Vagina (tissue), 2 donors: ENCODE data around the gene GHSR. TPM values are rescaled to one million over a fixed set of nuclear protein-coding genes. Genes with fewer than 3 reads are reported as not detected.

Source experiments
- DNase-seq, 2 donors: peaks; one replicate each; pipeline ENCODE4 v3.0.0-alpha.2; 2017; ENCODE audit errors: extremely low spot score in 2 of 2
- H3K27ac ChIP-seq: fragments of 200-600 bp; sonication (generic); one replicate; pipeline ENCODE4 v1.5.1; 2019
- H3K27me3 ChIP-seq: fragments of 200-600 bp; sonication (generic); one replicate; pipeline ENCODE4 v1.5.1; 2019
- H3K36me3 ChIP-seq, 2 donors: fragments of 200-600 bp; sonication (generic); one replicate each; pipeline ENCODE4 v1.5.1; 2017 to 2019
- H3K4me1 ChIP-seq: fragments of 200-600 bp; sonication (generic); one replicate; pipeline ENCODE4 v1.5.1; 2019
- H3K4me3 ChIP-seq, 2 donors: fragments of 200-600 bp; sonication (generic); 1 replicate in 1 of 2; 2 replicates in 1 of 2; pipeline ENCODE4 v1.5.1; 2016 to 2019
- H3K9me3 ChIP-seq: fragments of 200-600 bp; sonication (generic); one replicate; pipeline ENCODE4 v1.5.1; 2019
- CTCF ChIP-seq, 3 experiments: fragments of 450-650 bp in 2 of 3; fragments of 200-600 bp in 1 of 3; sonication (generic) in 1 of 3; IDR thresholded peaks; one replicate each; pipeline ENCODE4 v1.5.1; 2017 to 2019; ENCODE audit warnings: antibody characterized with exemption in 3 of 3, mild to moderate bottlenecking in 2 of 3, moderate library complexity in 2 of 3
- POLR2A ChIP-seq, 2 donors: fragments of 450-650 bp; IDR thresholded peaks; one replicate each; pipeline ENCODE4 v1.6.1; 2017; ENCODE audit warnings: antibody characterized with exemption in 2 of 2, mild to moderate bottlenecking in 2 of 2, moderate library complexity in 2 of 2
- POLR2AphosphoS5 ChIP-seq, 2 donors: sonication (generic); formaldehyde crosslinking; IDR thresholded peaks; one replicate each; pipeline ENCODE4 v1.9.0; 2017; ENCODE audit warnings: antibody characterized with exemption in 2 of 2, mild to moderate bottlenecking in 2 of 2, low read depth in 1 of 2; ENCODE audit not compliant: insufficient read depth in 1 of 2
- intact Hi-C: fragments of 100-400 bp; cut with DNase I; formaldehyde crosslinking; loops from one replicate; pipeline ENCODE4 v1.15.1; 2023
- total RNA-seq: library from RNA; depleted of rRNA; stranded (reverse); fragments of >200 nt; gene quantifications from one replicate; pipeline ENCODE4 v1.2.3, GENCODE V29; 2016

Gene GHSR
- total RNA-seq, 1 donor from 2014 or later, result not detected

GRCh38 chr3:172402090-172402489, 46.2 kb downstream of the GHSR start:
- H3K36me3 ChIP-seq, result peaks cover 0 to 12% of the 10 kb centered on the region in 2 donors
- DNase-seq, result no peak
- H3K27ac ChIP-seq, result no peak overlapping the region
- H3K9me3 ChIP-seq, result no peaks in the 10 kb centered on the region
- no peaks in the 10 kb centered on the region for H3K27me3 ChIP-seq
- H3K4me3 ChIP-seq, result no peak overlapping the region
- no peaks in the 10 kb centered on the region for H3K4me1 ChIP-seq
- no peak for TF ChIP-seq CTCF (IDR thresholded peaks at IDR 0.05)
- no peak for TF ChIP-seq POLR2AphosphoS5 (IDR thresholded peaks at IDR 0.05; ENCODE audit: insufficient read depth in 1 of 2, low read depth in 1 of 2)
- no peak for TF ChIP-seq POLR2A (IDR thresholded peaks at IDR 0.05)
- intact Hi-C loops, result no loop called here

- no peak overlapping the region for H3K4me3 ChIP-seq
- no peaks in the 10 kb centered on the region for H3K9me3 ChIP-seq
- intact Hi-C loops, result no loop called here
- no peaks in the 10 kb centered on the region for H3K4me1 ChIP-seq
- H3K27ac ChIP-seq, result no peak overlapping the region
- no peak for DNase-seq
- TF ChIP-seq POLR2A (IDR thresholded peaks at IDR 0.05), result no peak
- no peak for TF ChIP-seq POLR2AphosphoS5 (IDR thresholded peaks at IDR 0.05; ENCODE audit: insufficient read depth in 1 of 2, low read depth in 1 of 2)
- no peak for TF ChIP-seq CTCF (IDR thresholded peaks at IDR 0.05)
- H3K27me3 ChIP-seq, result no peaks in the 10 kb centered on the region
- peaks cover 0 to 12% of the 10 kb centered on the region in 2 donors for H3K36me3 ChIP-seq
These were observed 49.8 kb downstream of the GHSR start for GRCh38 chr3:172398484-172398883.

GRCh38 chr3:172397716-172398405, 50.4 kb downstream of the GHSR start:
- H3K4me3 ChIP-seq, result no peak overlapping the region
- H3K27ac ChIP-seq, result no peak overlapping the region
- intact Hi-C loops, result no loop called here
- DNase-seq, result no peak
- no peaks in the 10 kb centered on the region for H3K4me1 ChIP-seq
- H3K36me3 ChIP-seq, result peaks cover 0 to 12% of the 10 kb centered on the region in 2 donors
- no peak for TF ChIP-seq POLR2AphosphoS5 (IDR thresholded peaks at IDR 0.05; ENCODE audit: insufficient read depth in 1 of 2, low read depth in 1 of 2)
- TF ChIP-seq POLR2A (IDR thresholded peaks at IDR 0.05), result no peak
- TF ChIP-seq CTCF (IDR thresholded peaks at IDR 0.05), result no peak
- no peaks in the 10 kb centered on the region for H3K9me3 ChIP-seq
- no peaks in the 10 kb centered on the region for H3K27me3 ChIP-seq

GRCh38 chr3:172396400-172396799, 51.9 kb downstream of the GHSR start:
- Histone ChIP-seq H3K4me3 (no peak overlapping the region), H3K9me3 (no peaks in the 10 kb centered on the region), H3K27me3 (no peaks in the 10 kb centered on the region), H3K36me3 (peaks cover 0 to 12% of the 10 kb centered on the region in 2 donors), H3K27ac (no peak overlapping the region), H3K4me1 (no peaks in the 10 kb centered on the region)
- TF ChIP-seq POLR2AphosphoS5 (IDR thresholded peaks at IDR 0.05; ENCODE audit: insufficient read depth in 1 of 2, low read depth in 1 of 2) (no peak), CTCF (IDR thresholded peaks at IDR 0.05) (no peak), POLR2A (IDR thresholded peaks at IDR 0.05) (no peak)
- DNase-seq, result no peak
- intact Hi-C loops, result no loop called here

- no peaks in the 10 kb centered on the region for H3K9me3 ChIP-seq
- no peaks in the 10 kb centered on the region for H3K4me1 ChIP-seq
- intact Hi-C loops, result no loop called here
- peaks cover 0 to 11% of the 10 kb centered on the region in 2 donors for H3K36me3 ChIP-seq
- no peak for TF ChIP-seq CTCF (IDR thresholded peaks at IDR 0.05)
- no peak for TF ChIP-seq POLR2A (IDR thresholded peaks at IDR 0.05)
- TF ChIP-seq POLR2AphosphoS5 (IDR thresholded peaks at IDR 0.05; ENCODE audit: insufficient read depth in 1 of 2, low read depth in 1 of 2), result no peak
- no peak overlapping the region for H3K27ac ChIP-seq
- no peak for DNase-seq
- no peaks in the 10 kb centered on the region for H3K27me3 ChIP-seq
- no peak overlapping the region for H3K4me3 ChIP-seq
These were observed 53.6 kb downstream of the GHSR start for GRCh38 chr3:172394692-172395091.
